Esophagus muscularis mucosa (tissue), 3 donors: ENCODE results near the gene TWSG1.

Experiments
- CTCF ChIP-seq, 3 experiments: fragments of 200-600 bp in 2 of 3; fragments of 450-650 bp in 1 of 3; sonication (generic) in 2 of 3; IDR thresholded peaks; one replicate each; pipeline ENCODE4 v1.5.1; 2017 to 2019; ENCODE audit warnings: antibody characterized with exemption in 3 of 3, mild to moderate bottlenecking in 2 of 3, moderate library complexity in 1 of 3
- POLR2A ChIP-seq: fragments of 450-650 bp; IDR thresholded peaks from one replicate; pipeline ENCODE4 v1.6.1; 2017; ENCODE audit warnings: antibody characterized with exemption, moderate library complexity, mild to moderate bottlenecking, low read depth

GRCh38 chr18:9335697-9336045 lies 1.1 kb downstream of the TWSG1 start:
- no peak for TF ChIP-seq CTCF (IDR thresholded peaks at IDR 0.05)
- no peak for TF ChIP-seq POLR2A
